ENCODE measurements around the gene RASD2. TPM values are rescaled to one million over a fixed set of nuclear protein-coding genes. Genes with fewer than 3 reads are reported as not detected.

The RASD2 gene
- total and polyA plus RNA-seq, 7 donors: 2.0 to 6.1 (median 3.5) TPM

DNA sequence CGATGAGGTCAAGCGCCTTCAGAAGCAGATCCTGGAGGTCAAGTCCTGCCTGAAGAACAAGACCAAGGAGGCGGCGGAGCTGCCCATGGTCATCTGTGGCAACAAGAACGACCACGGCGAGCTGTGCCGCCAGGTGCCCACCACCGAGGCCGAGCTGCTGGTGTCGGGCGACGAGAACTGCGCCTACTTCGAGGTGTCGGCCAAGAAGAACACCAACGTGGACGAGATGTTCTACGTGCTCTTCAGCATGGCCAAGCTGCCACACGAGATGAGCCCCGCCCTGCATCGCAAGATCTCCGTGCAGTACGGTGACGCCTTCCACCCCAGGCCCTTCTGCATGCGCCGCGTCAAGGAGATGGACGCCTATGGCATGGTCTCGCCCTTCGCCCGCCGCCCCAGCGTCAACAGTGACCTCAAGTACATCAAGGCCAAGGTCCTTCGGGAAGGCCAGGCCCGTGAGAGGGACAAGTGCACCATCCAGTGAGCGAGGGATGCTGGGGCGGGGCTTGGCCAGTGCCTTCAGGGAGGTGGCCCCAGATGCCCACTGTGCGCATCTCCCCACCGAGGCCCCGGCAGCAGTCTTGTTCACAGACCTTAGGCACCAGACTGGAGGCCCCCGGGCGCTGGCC, 11.0 kb downstream of the RASD2 start:
- ATAC-seq (no peak), DNase-seq (no peak)
- H3K27me3 ChIP-seq (ENCODE audit: insufficient read depth in 3 of 3, low read length in 2 of 3): no peaks in the 10 kb centered on the region
- H3K36me3 ChIP-seq (ENCODE audit: insufficient read depth in 1 of 2, low read depth in 1 of 2): no peaks in the 10 kb centered on the region
- H3K4me3 ChIP-seq: no peak overlapping the region
- no peaks in the 10 kb centered on the region for H3K4me1 ChIP-seq
- H3K9me3 ChIP-seq: no peaks in the 10 kb centered on the region
- no peak overlapping the region for H3K27ac ChIP-seq
- TF ChIP-seq, protein P1, sequence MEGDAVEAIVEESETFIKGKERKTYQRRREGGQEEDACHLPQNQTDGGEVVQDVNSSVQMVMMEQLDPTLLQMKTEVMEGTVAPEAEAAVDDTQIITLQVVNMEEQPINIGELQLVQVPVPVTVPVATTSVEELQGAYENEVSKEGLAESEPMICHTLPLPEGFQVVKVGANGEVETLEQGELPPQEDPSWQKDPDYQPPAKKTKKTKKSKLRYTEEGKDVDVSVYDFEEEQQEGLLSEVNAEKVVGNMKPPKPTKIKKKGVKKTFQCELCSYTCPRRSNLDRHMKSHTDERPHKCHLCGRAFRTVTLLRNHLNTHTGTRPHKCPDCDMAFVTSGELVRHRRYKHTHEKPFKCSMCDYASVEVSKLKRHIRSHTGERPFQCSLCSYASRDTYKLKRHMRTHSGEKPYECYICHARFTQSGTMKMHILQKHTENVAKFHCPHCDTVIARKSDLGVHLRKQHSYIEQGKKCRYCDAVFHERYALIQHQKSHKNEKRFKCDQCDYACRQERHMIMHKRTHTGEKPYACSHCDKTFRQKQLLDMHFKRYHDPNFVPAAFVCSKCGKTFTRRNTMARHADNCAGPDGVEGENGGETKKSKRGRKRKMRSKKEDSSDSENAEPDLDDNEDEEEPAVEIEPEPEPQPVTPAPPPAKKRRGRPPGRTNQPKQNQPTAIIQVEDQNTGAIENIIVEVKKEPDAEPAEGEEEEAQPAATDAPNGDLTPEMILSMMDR (IDR thresholded peaks at IDR 0.05): no peak
- WGBS, 3 donors: 94% methylated on average over 43 of the region's 43 CpGs
- intact Hi-C loops (cut with DNase I): no loop called here

GRCh38 chr22:35552196-35552842, 11.7 kb downstream of the RASD2 start:
- 36 to 47% (median 38%) methylated on average over 12 to 13 of the region's 13 CpGs for WGBS, 3 donors
- intact Hi-C loops (cut with DNase I): no loop called here
- TF ChIP-seq, protein P1 (IDR thresholded peaks at IDR 0.05): no peak
- Histone ChIP-seq H3K4me1 (no peaks in the 10 kb centered on the region), H3K9me3 (no peaks in the 10 kb centered on the region), H3K27ac (no peak overlapping the region), H3K36me3 (ENCODE audit: insufficient read depth in 1 of 2, low read depth in 1 of 2) (no peaks in the 10 kb centered on the region), H3K4me3 (no peak overlapping the region), H3K27me3 (ENCODE audit: insufficient read depth in 3 of 3, low read length in 2 of 3) (no peaks in the 10 kb centered on the region)
- ATAC-seq: peak; percentile 30 to 63 (median 49)
- no peak for DNase-seq

- ATAC-seq: no peak
- Histone ChIP-seq H3K36me3 (ENCODE audit: insufficient read depth in 1 of 2, low read depth in 1 of 2) (no peaks in the 10 kb centered on the region), H3K27me3 (ENCODE audit: insufficient read depth in 3 of 3, low read length in 2 of 3) (no peaks in the 10 kb centered on the region), H3K27ac (no peak overlapping the region), H3K4me3 (no peak overlapping the region), H3K9me3 (no peaks in the 10 kb centered on the region), H3K4me1 (no peaks in the 10 kb centered on the region)
- 77 to 89% (median 80%) methylated on average over 11 of the region's 11 CpGs for WGBS, 3 donors
- DNase-seq: no peak
- TF ChIP-seq, protein P1 (IDR thresholded peaks at IDR 0.05): no peak
- intact Hi-C loops (cut with DNase I): no loop called here
Observed at GRCh38 chr22:35552846-35553245, 12.2 kb downstream of the RASD2 start.

GRCh38 chr22:35553341-35553740, 12.7 kb downstream of the RASD2 start:
- 78 to 88% (median 85%) methylated on average over 2 of the region's 2 CpGs for WGBS, 3 donors
- H3K27ac ChIP-seq: no peak overlapping the region
- ATAC-seq: no peak

More at GRCh38 chr22:35553341-35553740, 12.7 kb downstream of the RASD2 start:
- intact Hi-C loops (cut with DNase I): no loop called here
- Histone ChIP-seq H3K4me3 (no peak overlapping the region), H3K9me3 (no peaks in the 10 kb centered on the region), H3K4me1 (no peaks in the 10 kb centered on the region), H3K36me3 (ENCODE audit: insufficient read depth in 1 of 2, low read depth in 1 of 2) (no peaks in the 10 kb centered on the region), H3K27me3 (ENCODE audit: insufficient read depth in 3 of 3, low read length in 2 of 3) (no peaks in the 10 kb centered on the region)
- DNase-seq: no peak
- TF ChIP-seq, protein P1 (IDR thresholded peaks at IDR 0.05): no peak
